ENCODE data around the gene GPR179.

GPR179 gene

GRCh38 chr17:38345743-38346142, 2.0 kb upstream of the GPR179 start:
- no peak for DNase-seq (ENCODE audit: low spot score)

GRCh38 chr17:38344420-38344745, 627 bp upstream of the GPR179 start:
- DNase-seq (ENCODE audit: low spot score), result no peak

- DNase-seq (ENCODE audit: low spot score), result no peak
Measured at GRCh38 chr17:38342886-38343607, 709 bp downstream of the GPR179 start.

- DNase-seq (ENCODE audit: low spot score), result peak; percentile 94
Measured at GRCh38 chr17:38341035-38341721, 2.6 kb downstream of the GPR179 start.

GRCh38 chr17:38339891-38340290, 3.9 kb downstream of the GPR179 start:
- no peak for DNase-seq (ENCODE audit: low spot score)

GRCh38 chr17:38338535-38338934, 5.2 kb downstream of the GPR179 start:
- no peak for DNase-seq (ENCODE audit: low spot score)

GRCh38 chr17:38338053-38338452, 5.7 kb downstream of the GPR179 start:
- no peak for DNase-seq (ENCODE audit: low spot score)

GRCh38 chr17:38336838-38337237, 6.9 kb downstream of the GPR179 start:
- DNase-seq (ENCODE audit: low spot score), result no peak

GRCh38 chr17:38334480-38335364, 9.0 kb downstream of the GPR179 start:
- DNase-seq (ENCODE audit: low spot score), result no peak

GRCh38 chr17:38333635-38334295, 10.0 kb downstream of the GPR179 start:
- no peak for DNase-seq (ENCODE audit: low spot score)

GRCh38 chr17:38332735-38333134, 11.0 kb downstream of the GPR179 start:
- no peak for DNase-seq (ENCODE audit: low spot score)

GRCh38 chr17:38330941-38331411, 12.8 kb downstream of the GPR179 start:
- DNase-seq (ENCODE audit: low spot score), result no peak

- DNase-seq (ENCODE audit: low spot score), result no peak
Measured at GRCh38 chr17:38329808-38330730, 13.7 kb downstream of the GPR179 start.

- no peak for DNase-seq (ENCODE audit: low spot score)
Measured at GRCh38 chr17:38329284-38329683, 14.5 kb downstream of the GPR179 start.

GRCh38 chr17:38328620-38329019, 15.1 kb downstream of the GPR179 start:
- DNase-seq (ENCODE audit: low spot score), result no peak

GRCh38 chr17:38327936-38328335, 15.8 kb downstream of the GPR179 start:
- no peak for DNase-seq (ENCODE audit: low spot score)

- peak; percentile 61 for DNase-seq (ENCODE audit: low spot score)
Measured at GRCh38 chr17:38326996-38327792, 16.6 kb downstream of the GPR179 start.

- DNase-seq (ENCODE audit: low spot score), result no peak
Measured at GRCh38 chr17:38325221-38325851, 18.4 kb downstream of the GPR179 start.

- peak; percentile 84 for DNase-seq (ENCODE audit: low spot score)
Measured at GRCh38 chr17:38324772-38325171, 19.0 kb downstream of the GPR179 start.

All from pons (tissue), 1 donor.